IMR-90 (cell line): Measurements from ENCODE around the gene TRPC1. TPM values are rescaled to one million over a fixed set of nuclear protein-coding genes. Genes with fewer than 3 reads are reported as not detected.

Source experiments
- ATAC-seq: fragments of 200-7000 bp; cut with Tn5 transposase; 2 replicates; pipeline ENCODE4 v1.9.1; 2020; ENCODE audit warnings: low read depth, mild to moderate bottlenecking, moderate library complexity
- BruUV-seq: library from RNA; stranded (reverse); fragments of 400-500 nt; replicated peaks from 2 replicates; lab custom pipeline; 2021; lab: Mats Ljungman, UMichigan
- CTCF ChIA-PET: fragments of 300-600 bp; formaldehyde crosslinking; extraction: SDS; loops from one replicate; lab custom pipeline; 2021; ENCODE audit warnings: antibody characterized with exemption; lab: Yijun Ruan, JAX
- POLR2A ChIA-PET: fragments of 300-600 bp; sonication (Branson Sonifier 250); formaldehyde crosslinking; loops from one replicate; lab custom pipeline; 2022; ENCODE audit warnings: antibody characterized with exemption; ENCODE audit not compliant: unreplicated experiment; lab: Charles Lee
- DNase-seq: peaks from one replicate; pipeline ENCODE4 v3.0.0; 2013
- H2AFZ ChIP-seq: replicated peaks from 2 replicates; pipeline ENCODE3; 2013; ENCODE audit warnings: low read length, mild to moderate bottlenecking; ENCODE audit not compliant: poor library complexity
- H2AK5ac ChIP-seq: 2 replicates; pipeline ENCODE4 v1.6.1; 2013; ENCODE audit warnings: low read depth, low read length, inconsistent platforms
- H2AK9ac ChIP-seq: replicated peaks from 2 replicates; pipeline ENCODE3; 2013; ENCODE audit warnings: mild to moderate bottlenecking, low read depth, low read length, moderate library complexity; ENCODE audit not compliant: poor library complexity
- H2BK120ac ChIP-seq: 2 replicates; pipeline ENCODE4 v1.6.1; 2013; ENCODE audit warnings: low read depth, low read length, inconsistent platforms
- H2BK15ac ChIP-seq: 3 replicates; pipeline ENCODE4 v1.6.1; 2013; ENCODE audit warnings: low read depth, low read length, inconsistent platforms
- H2BK20ac ChIP-seq: 2 replicates; pipeline ENCODE4 v1.6.1; 2013; ENCODE audit warnings: low read depth, mild to moderate bottlenecking, inconsistent platforms, low read length, moderate library complexity
- H2BK5ac ChIP-seq: 2 replicates; pipeline ENCODE4 v1.6.1; 2013; ENCODE audit warnings: mild to moderate bottlenecking, low read depth, low read length, inconsistent platforms; ENCODE audit not compliant: poor library complexity, severe bottlenecking
- H3K14ac ChIP-seq: replicated peaks from 2 replicates; pipeline ENCODE4 v1.6.1; 2013; ENCODE audit warnings: low read depth, low read length, inconsistent platforms
- H3K18ac ChIP-seq: 2 replicates; pipeline ENCODE4 v1.6.1; 2013; ENCODE audit warnings: low read depth, low read length, control low read depth
- H3K23ac ChIP-seq: 2 replicates; pipeline ENCODE4 v1.6.1; 2013; ENCODE audit warnings: low read depth, low read length, inconsistent platforms
- H3K27ac ChIP-seq: 2 replicates; pipeline ENCODE4 v1.5.1; 2013; ENCODE audit warnings: mild to moderate bottlenecking, control low read depth, low read length; ENCODE audit not compliant: insufficient read depth
- H3K27me3 ChIP-seq: 2 replicates; pipeline ENCODE4 v1.6.1; 2013; ENCODE audit warnings: low read length; ENCODE audit not compliant: control insufficient read depth, insufficient read depth
- H3K36me3 ChIP-seq: 2 replicates; pipeline ENCODE4 v1.6.1; 2013; ENCODE audit warnings: low read length, mixed read lengths; ENCODE audit not compliant: control insufficient read depth, insufficient read depth
- H3K4ac ChIP-seq: 2 replicates; pipeline ENCODE4 v1.6.1; 2013; ENCODE audit warnings: low read depth, low read length, inconsistent platforms
- H3K4me1 ChIP-seq: 2 replicates; pipeline ENCODE4 v1.6.1; 2013; ENCODE audit warnings: low read length, mixed read lengths; ENCODE audit not compliant: control insufficient read depth, insufficient read depth
- H3K4me2 ChIP-seq: 2 replicates; pipeline ENCODE4 v1.6.1; 2013; ENCODE audit warnings: low read depth, mild to moderate bottlenecking, control low read depth, low read length, moderate library complexity
- H3K4me3 ChIP-seq: 2 replicates; pipeline ENCODE4 v1.5.1; 2013; ENCODE audit warnings: low read depth, mild to moderate bottlenecking, control low read depth, low read length, moderate library complexity; ENCODE audit not compliant: insufficient read depth
- H3K56ac ChIP-seq: 2 replicates; pipeline ENCODE4 v1.6.1; 2013; ENCODE audit warnings: low read length, inconsistent platforms; ENCODE audit not compliant: insufficient read depth; ENCODE audit errors: extremely low read depth
- H3K79me1 ChIP-seq, 2 experiments: 2 replicates each; pipeline ENCODE4 v1.6.1; 2013; ENCODE audit warnings: low read length in 2 of 2, inconsistent platforms in 1 of 2, low read depth in 1 of 2
- H3K9ac ChIP-seq: 2 replicates; pipeline ENCODE4 v1.6.1; 2013; ENCODE audit warnings: low read depth, low read length, control low read depth
- H3K9me1 ChIP-seq: 2 replicates; pipeline ENCODE4 v1.6.1; 2013; ENCODE audit warnings: low read length, inconsistent platforms; ENCODE audit not compliant: insufficient read depth
- H3K9me3 ChIP-seq: 2 replicates; pipeline ENCODE4 v1.6.1; 2013; ENCODE audit warnings: low read length; ENCODE audit not compliant: control insufficient read depth, insufficient read depth
- H4K20me1 ChIP-seq: 2 replicates; pipeline ENCODE4 v1.6.1; 2013; ENCODE audit warnings: low read length, inconsistent platforms; ENCODE audit not compliant: insufficient read depth
- H4K5ac ChIP-seq: 2 replicates; pipeline ENCODE4 v1.6.1; 2013; ENCODE audit warnings: mild to moderate bottlenecking, low read depth, low read length, control low read depth
- H4K8ac ChIP-seq, 2 experiments: 2 replicates each; pipeline ENCODE4 v1.6.1; 2013; ENCODE audit warnings: low read depth in 2 of 2, low read length in 2 of 2, control low read depth in 1 of 2, inconsistent platforms in 1 of 2
- H4K91ac ChIP-seq: 2 replicates; pipeline ENCODE4 v1.6.1; 2013; ENCODE audit warnings: low read depth, low read length, inconsistent platforms; ENCODE audit not compliant: insufficient read depth
- CHD1 ChIP-seq: IDR thresholded peaks from 2 replicates; pipeline ENCODE4 v1.6.1; 2012; ENCODE audit warnings: low read depth, low read length, improper control_type of control experiment
- FOS ChIP-seq: fragments of 150-350 bp; IDR thresholded peaks from 2 replicates; pipeline ENCODE4 v1.6.1; 2016; ENCODE audit warnings: low read depth, low read length
- MXI1 ChIP-seq: IDR thresholded peaks from 2 replicates; pipeline ENCODE4 v1.6.1; 2012; ENCODE audit warnings: low read depth, mild to moderate bottlenecking, low read length, moderate library complexity, borderline replicate concordance
- POLR2A ChIP-seq: IDR thresholded peaks from 2 replicates; pipeline ENCODE4 v1.6.1; 2012; ENCODE audit warnings: mild to moderate bottlenecking, low read depth, low read length
- USF2 ChIP-seq: fragments of 150-350 bp; IDR thresholded peaks from 2 replicates; pipeline ENCODE4 v1.6.1; 2017; ENCODE audit warnings: mild to moderate bottlenecking, antibody characterized with exemption, low read length, low read depth
- whole genome bisulfite sequencing, 2 experiments: methylation state at CpG; one replicate each; pipeline versions ENCODE4 v1.1.5 to v1.1.7; 2013; ENCODE audit warnings: missing lambda C conversion rate in 2 of 2; ENCODE audit not compliant: insufficient read length in 1 of 2; ENCODE audit errors: extremely low coverage in 2 of 2; 5-methylcytosine and 5-hydroxymethylcytosine counted together
- dilution Hi-C: fragments of 300-500 bp; cut with HindIII; formaldehyde crosslinking; loops from one replicate; pipeline ENCODE4 v1.14.3; 2018; ENCODE audit warnings: low sequenced_read_pairs; ENCODE audit not compliant: unreplicated experiment
- in situ Hi-C: fragments of 300-500 bp; cut with MboI; formaldehyde crosslinking; loops from 3 replicates; pipeline ENCODE4 v1.14.3; 2019; ENCODE audit warnings: low sequenced_read_pairs, inconsistent platforms, mixed read lengths
- intact Hi-C: fragments of 100-400 bp; cut with micrococcal nuclease; formaldehyde crosslinking; loops from 2 replicates; pipeline ENCODE4 v1.10.0; 2022
- polyA plus RNA-seq, 3 experiments: library from polyadenylated mRNA; depleted of rRNA; stranded (reverse); fragments of >200 nt; gene quantifications; 2 replicates each; pipeline ENCODE4 v1.2.3, GENCODE V29; 2012; ENCODE audit warnings: low replicate concordance in 1 of 3
- total RNA-seq: library from RNA; depleted of rRNA; stranded (reverse); fragments of >200 nt; gene quantifications from 2 replicates; pipeline ENCODE4 v1.2.3, GENCODE V29; 2012

The TRPC1 gene
- total and polyA plus RNA-seq, 2 of the 4 experiments (the other 2 are of a cell fraction) = 5.9 to 7.2 TPM

GRCh38 chr3:142846779-142847577 is 123.1 kb downstream of the TRPC1 start:
- H3K9me3 ChIP-seq = no peaks in the 10 kb centered on the region
- no peak overlapping the region for H2BK5ac ChIP-seq
- no TSS peak for BruUV-seq
- H3K4ac ChIP-seq = no peak overlapping the region
- H4K20me1 ChIP-seq = no peaks in the 10 kb centered on the region
- no peak overlapping the region for H3K56ac ChIP-seq
- H3K79me1 ChIP-seq = no peaks in the 10 kb centered on the region
- H3K14ac ChIP-seq = no peak overlapping the region
- H2AK5ac ChIP-seq = no peak overlapping the region
- no peak overlapping the region for H2BK20ac ChIP-seq
- no peak overlapping the region for H4K8ac ChIP-seq
- no peak overlapping the region for H2AK9ac ChIP-seq
- no peak overlapping the region for H3K4me3 ChIP-seq
- H2AFZ ChIP-seq = no peak overlapping the region
- ATAC-seq (no peak), DNase-seq (no peak)
- no peak overlapping the region for H3K27ac ChIP-seq
- CTCF ChIA-PET = no interaction called here
- no peak overlapping the region for H3K23ac ChIP-seq
- WGBS, 2 experiments = no CpG with 5 or more reads among the region's 2 CpGs
- H3K18ac ChIP-seq = no peak overlapping the region
- no peak overlapping the region for H2BK15ac ChIP-seq
- no peaks in the 10 kb centered on the region for H3K36me3 ChIP-seq
- H3K4me1 ChIP-seq = no peaks in the 10 kb centered on the region
- no peak overlapping the region for H4K91ac ChIP-seq
- intact Hi-C loops = no loop called here
- no peak overlapping the region for H3K9ac ChIP-seq
- H3K9me1 ChIP-seq = no peaks in the 10 kb centered on the region; the same call in 1 of the 2 replicates
- no peak overlapping the region for H3K4me2 ChIP-seq
- H4K5ac ChIP-seq = no peak overlapping the region
- H2BK120ac ChIP-seq = no peak overlapping the region
- TF ChIP-seq FOS (no peak), USF2 (no peak), CHD1 (no peak), MXI1 (no peak), POLR2A (no peak)
- in situ Hi-C loops = no loop called here
- POLR2A ChIA-PET = no interaction called here
- dilution Hi-C loops = no loop called here
- peaks cover 2% of the 10 kb centered on the region for H3K27me3 ChIP-seq
